GM19351 (cell line): Measurements from ENCODE around the gene CNKSR1.

Experiments used
- ATAC-seq: cut with Tn5 transposase; IDR thresholded peaks from one replicate; pipeline ENCODE4 v1.9.1; 2021; ENCODE audit warnings: mild to moderate bottlenecking, moderate library complexity; ENCODE audit not compliant: unreplicated experiment

The CNKSR1 gene

GRCh38 chr1:26184086-26184485 lies 6.8 kb downstream of the CNKSR1 start:
- ATAC-seq = no peak

- no peak for ATAC-seq
These were observed 7.6 kb downstream of the CNKSR1 start for GRCh38 chr1:26184883-26185282.

- no peak for ATAC-seq
These were observed 10.6 kb downstream of the CNKSR1 start for GRCh38 chr1:26187882-26188281.

GRCh38 chr1:26188477-26188876 lies 11.2 kb downstream of the CNKSR1 start:
- no peak for ATAC-seq

GRCh38 chr1:26189331-26189730 lies 12.0 kb downstream of the CNKSR1 start:
- no peak for ATAC-seq

- ATAC-seq = no peak
These were observed 12.5 kb downstream of the CNKSR1 start for GRCh38 chr1:26189751-26190275.

- ATAC-seq = no peak
These were observed 13.2 kb downstream of the CNKSR1 start, which contains the start of gene CATSPER4 for GRCh38 chr1:26190373-26190987. Gene CATSPER4 (plus strand): TSS chr1:26190602. CDS start chr1:26190628, 26 bp downstream.

GRCh38 chr1:26191739-26192138 lies 14.4 kb downstream of the CNKSR1 start:
- no peak for ATAC-seq

- no peak for ATAC-seq
These were observed 18.5 kb downstream of the CNKSR1 start for GRCh38 chr1:26195805-26196204.

GRCh38 chr1:26197301-26197700 lies 20.0 kb downstream of the CNKSR1 start:
- no peak for ATAC-seq

- no peak for ATAC-seq
These were observed 20.5 kb downstream of the CNKSR1 start for GRCh38 chr1:26197813-26198212.

GRCh38 chr1:26200413-26200812 lies 23.1 kb downstream of the CNKSR1 start:
- no peak for ATAC-seq

- ATAC-seq = no peak
These were observed 26.5 kb downstream of the CNKSR1 start for GRCh38 chr1:26203642-26204318.

GRCh38 chr1:26210147-26210870 lies 33.0 kb downstream of the CNKSR1 start:
- ATAC-seq = no peak

- ATAC-seq = no peak
These were observed 35.4 kb downstream of the CNKSR1 start for GRCh38 chr1:26212726-26213125.

GRCh38 chr1:26213335-26213905 lies 36.1 kb downstream of the CNKSR1 start:
- ATAC-seq = no peak

GRCh38 chr1:26215246-26215645 lies 38.0 kb downstream of the CNKSR1 start:
- ATAC-seq = no peak

GRCh38 chr1:26218906-26219494 lies 41.7 kb downstream of the CNKSR1 start:
- ATAC-seq = no peak

GRCh38 chr1:26220199-26220912 lies 43.1 kb downstream of the CNKSR1 start:
- ATAC-seq = no peak

GRCh38 chr1:26221094-26221493 lies 43.8 kb downstream of the CNKSR1 start:
- no peak for ATAC-seq
